ENCODE results near the gene CA5A. TPM values are rescaled to one million over a fixed set of nuclear protein-coding genes. Genes with fewer than 3 reads are reported as not detected.

Gene CA5A
- total and polyA plus RNA-seq, 2 of the 13 experiments (the other 11 are each of a cell fraction or from before 2014, with no cell fraction given) = 66.8 to 106 TPM

- TF ChIP-seq ASH2L (IDR thresholded peaks at IDR 0.05; ENCODE audit: insufficient read length, low read depth, low read length) (peak; percentile 9), ZFX (CRISPR knock-in tag; IDR thresholded peaks at IDR 0.05; ENCODE audit: low read depth) (0 out of 2 replicates have a peak, but pooled peaks have one; percentile 42), PITX1 (CRISPR knock-in tag; IDR thresholded peaks at IDR 0.05) (0 out of 2 replicates have a peak, but pooled peaks have one; percentile 58), ZNF230 (CRISPR knock-in tag; IDR thresholded peaks at IDR 0.05) (no peak), RBFOX2 (IDR thresholded peaks at IDR 0.05; ENCODE audit: low read depth, low read length) (peak; percentile 52; the same call in 1 of the 2 replicates), MZF1 (CRISPR knock-in tag; IDR thresholded peaks at IDR 0.05; ENCODE audit: borderline replicate concordance) (0 out of 2 replicates have a peak, but pooled peaks have one; percentile 50), ZNF781 (CRISPR knock-in tag; IDR thresholded peaks at IDR 0.05; ENCODE audit: borderline replicate concordance, not compliant biosample characterization) (peak; percentile 32), ZBTB39 (CRISPR knock-in tag; IDR thresholded peaks at IDR 0.05) (no peak), ZNF121 (CRISPR knock-in tag; IDR thresholded peaks at IDR 0.05) (peak; percentile 44; the same call in 1 of the 2 replicates), AGO2 (optimal IDR thresholded peaks at IDR 0.05; ENCODE audit: low read depth, low read length) (peak; percentile 91), REPIN1 (CRISPR knock-in tag; IDR thresholded peaks at IDR 0.05; ENCODE audit: borderline replicate concordance, low read depth) (0 out of 2 replicates have a peak, but pooled peaks have one; percentile 22), ZNF747 (CRISPR knock-in tag; IDR thresholded peaks at IDR 0.05; ENCODE audit: borderline replicate concordance) (no peak)
These were observed 81.2 kb downstream of the CA5A start (continued) for GRCh38 chr16:87854907-87855683.
